ENCODE measurements around the gene PRDM16.

- TF ChIP-seq CTCF (IDR thresholded peaks at IDR 0.05) (no peak), FOXM1 (IDR thresholded peaks at IDR 0.05; ENCODE audit: low read depth) (no peak), EP300 (IDR thresholded peaks at IDR 0.05; ENCODE audit: borderline replicate concordance in 1 of 2, low read depth in 1 of 2, low read length in 1 of 2) (no peak), SIN3A (IDR thresholded peaks at IDR 0.05; ENCODE audit: borderline replicate concordance, low read depth, low read length) (no peak), GABPA (IDR thresholded peaks at IDR 0.05; ENCODE audit: low read depth) (no peak)
These were observed 277.5 kb downstream of the PRDM16 start for GRCh38 chr1:3346478-3346877.

Data from SK-N-SH (cell line).